GM19395 (cell line): Measurements from ENCODE around the gene TAP2.
A peak's percentile ranks its signal among the peaks of the same experiment; 100 is the strongest.
"Not testable (repeated sequence)": the region's sequence is repeated elsewhere in the genome, so short reads cannot be mapped to it uniquely, and the experiment has no call there.

ENCODE experiments used
- ATAC-seq: cut with Tn5 transposase; IDR thresholded peaks from one replicate; pipeline ENCODE4 v1.9.1; 2021; ENCODE audit warnings: mild to moderate bottlenecking, moderate library complexity; ENCODE audit not compliant: unreplicated experiment

Gene TAP2

DNA sequence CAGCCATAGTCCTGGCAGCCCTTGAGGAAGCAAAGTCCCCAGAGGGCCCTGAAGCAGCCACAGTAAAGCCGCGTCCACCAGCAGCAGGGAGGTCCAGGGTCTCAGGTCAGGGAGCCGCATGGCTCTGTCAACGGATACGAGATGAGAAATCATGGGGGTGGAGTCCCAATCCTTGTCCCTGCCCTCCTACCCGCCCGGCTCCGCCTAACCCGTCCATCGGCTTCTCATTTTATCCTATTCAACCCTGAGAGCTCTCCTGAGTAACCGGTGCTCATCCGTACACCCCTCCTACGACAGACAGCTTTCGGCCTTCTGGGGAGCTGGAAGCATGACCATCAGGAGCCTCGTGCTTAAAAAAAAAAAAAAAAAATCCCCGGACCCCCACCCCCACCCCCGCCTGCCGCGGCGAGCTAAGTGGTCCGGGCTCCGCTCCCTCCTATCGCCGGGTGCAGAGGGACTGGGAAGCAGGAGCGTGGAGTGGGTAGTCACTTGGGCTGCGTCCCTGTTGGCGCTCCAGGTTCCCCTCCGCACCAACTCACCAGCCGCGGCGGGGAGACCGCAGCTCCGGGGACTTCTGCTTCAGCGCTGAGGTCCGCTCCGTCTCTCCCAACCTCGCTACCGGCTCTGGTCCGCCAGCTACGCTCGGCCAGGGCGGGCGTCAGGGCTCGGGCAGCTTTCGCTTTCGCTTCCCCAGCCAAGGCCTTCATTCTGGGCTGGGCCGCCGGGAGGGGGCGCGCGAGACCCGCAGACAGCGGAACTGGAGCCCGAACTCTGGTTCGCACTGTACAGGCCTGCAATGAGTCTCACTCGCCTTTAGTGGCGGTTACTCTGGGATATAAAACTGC, at the start of gene TAP2:
TSS of gene TAP2 (minus strand) at position 626 of the 845 bp plus-strand sequence. CDS start at position 120, 506 bp downstream.
- peak; percentile 69 for ATAC-seq

DNA sequence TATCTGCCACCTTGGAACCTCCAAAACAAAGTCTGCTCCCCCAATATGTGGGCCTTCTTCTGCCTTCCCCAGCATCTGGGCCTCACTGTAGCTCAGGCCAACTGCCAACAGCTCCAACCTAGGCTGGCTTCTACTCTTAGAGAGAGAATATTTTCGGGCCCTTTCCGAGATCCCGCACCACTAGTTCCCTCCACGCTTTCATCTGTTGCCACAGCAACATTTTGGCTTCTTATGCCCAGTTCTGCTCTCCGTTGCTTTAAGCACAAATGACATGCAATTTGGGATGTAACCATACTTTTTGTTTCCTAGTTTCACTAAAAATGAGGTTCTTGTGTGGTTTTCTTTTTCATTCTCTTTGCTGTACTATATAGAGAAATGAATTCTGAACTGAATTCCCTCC, 49.1 kb upstream of the TAP2 start:
- ATAC-seq = no peak

DNA sequence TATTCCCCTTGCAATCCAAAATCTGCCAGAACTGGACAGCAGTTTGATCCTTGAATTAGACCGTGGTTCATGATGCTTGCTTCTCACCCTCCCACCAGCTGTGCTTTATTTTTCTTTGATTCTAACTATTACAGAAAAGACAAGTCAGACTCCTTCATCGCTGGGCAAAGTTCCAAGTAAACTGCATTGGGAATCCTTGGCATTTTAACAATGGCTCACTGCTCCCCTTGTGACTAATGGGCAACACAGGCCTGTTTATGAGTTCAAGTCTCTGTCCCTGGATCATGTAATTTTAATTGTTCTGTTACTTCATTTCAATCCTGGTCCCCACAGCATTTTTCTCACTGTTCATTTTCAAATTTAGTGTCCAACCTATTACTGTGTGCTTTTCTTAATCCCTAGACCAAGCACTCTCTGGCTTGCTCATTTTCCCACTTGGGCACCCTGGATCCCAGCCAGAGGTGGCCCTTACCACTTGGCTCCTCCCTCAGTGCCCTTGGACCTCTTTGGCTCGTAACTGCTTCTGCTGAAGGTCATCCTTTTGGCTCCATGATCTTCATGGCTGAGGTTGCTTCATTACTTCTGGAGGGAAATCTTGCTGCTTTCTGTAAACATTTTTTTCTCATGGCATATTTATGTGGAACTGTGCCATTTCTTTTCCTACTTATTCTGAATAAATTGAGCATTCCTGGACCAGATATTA, 48.3 kb upstream of the TAP2 start:
- ATAC-seq = no peak

DNA sequence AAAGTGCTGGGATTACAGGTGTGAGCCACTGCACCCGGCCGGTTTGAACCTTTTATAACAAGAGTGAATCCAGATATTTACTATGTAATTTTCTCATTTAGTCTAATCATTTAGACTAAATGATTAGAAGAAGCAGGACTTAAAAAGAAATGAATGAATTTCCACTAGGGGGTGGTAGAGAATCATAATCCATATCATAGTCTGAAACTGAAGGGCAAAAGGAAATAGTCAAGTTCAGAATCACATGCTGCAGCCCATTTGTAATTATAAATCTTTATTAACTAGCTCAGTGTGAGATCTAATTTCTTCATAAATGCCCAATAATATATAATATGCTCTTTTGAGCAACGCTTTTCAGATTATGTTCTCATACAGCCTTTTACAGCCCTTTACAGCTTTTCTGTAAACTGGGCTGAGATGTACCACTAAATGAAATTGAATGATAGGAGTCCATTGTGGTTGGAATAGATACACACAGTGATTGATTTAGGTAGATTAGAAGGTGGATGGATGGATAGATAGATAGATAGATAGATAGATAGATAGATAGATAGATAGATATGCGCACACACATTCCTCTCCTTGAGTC, 47.3 kb upstream of the TAP2 start:
- ATAC-seq = no peak

DNA sequence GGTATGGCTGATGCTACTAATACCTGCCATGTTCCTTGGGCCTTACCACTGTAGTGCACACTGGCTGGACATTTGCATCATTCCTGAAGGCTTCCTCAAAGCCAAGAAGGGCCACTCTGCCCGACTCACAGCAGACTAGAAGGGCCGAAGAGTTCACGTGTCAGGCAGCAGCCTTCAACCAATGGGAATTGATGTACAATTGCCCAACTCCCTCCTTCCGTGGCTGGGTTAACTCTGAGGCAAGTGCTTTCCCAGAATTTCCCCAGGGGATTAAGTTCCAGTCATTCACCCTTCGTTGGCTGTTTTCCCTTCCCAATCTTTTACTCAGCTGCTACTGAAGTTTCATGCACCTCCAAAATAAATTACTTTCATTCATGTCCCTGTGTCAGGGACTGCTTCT, 45.2 kb upstream of the TAP2 start:
- ATAC-seq = no peak

DNA sequence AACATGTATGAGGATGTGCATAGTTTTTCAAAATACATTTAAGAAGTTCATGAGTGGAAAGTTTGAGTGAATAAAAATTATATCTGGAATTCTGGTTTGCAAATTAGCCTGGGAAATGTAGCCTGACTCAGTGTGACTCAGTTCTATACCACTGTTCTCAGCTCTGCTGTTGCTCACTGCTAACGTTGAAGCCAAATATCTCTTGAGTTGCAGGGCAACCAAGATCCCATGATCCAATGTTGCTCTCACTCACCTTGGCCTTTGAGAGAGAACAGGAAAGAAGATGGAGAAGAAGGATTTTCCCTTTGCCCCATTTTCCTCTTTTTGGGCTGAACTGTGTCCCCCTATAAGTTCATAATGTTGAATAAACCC, 44.3 kb upstream of the TAP2 start:
- no peak for ATAC-seq

DNA sequence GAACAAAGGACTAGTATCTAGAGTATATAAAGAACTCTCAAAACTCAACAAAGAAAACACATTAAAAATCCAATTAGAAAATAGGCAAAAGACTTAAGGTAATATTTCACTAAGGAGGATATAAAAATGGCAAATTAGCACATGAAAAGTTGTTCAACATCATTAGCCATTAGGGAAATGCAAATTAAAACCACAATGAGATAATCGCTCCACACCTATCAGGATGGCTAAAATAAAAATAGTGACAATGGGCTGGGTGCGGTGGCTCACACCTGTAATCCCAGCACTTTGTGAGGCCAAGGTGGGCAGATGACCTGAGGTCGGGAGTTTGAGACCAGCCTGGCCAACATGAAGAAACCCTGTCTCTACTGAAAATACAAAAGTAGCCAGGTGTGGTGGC, 42.4 kb upstream of the TAP2 start:
- not testable (repeated sequence) for ATAC-seq

DNA sequence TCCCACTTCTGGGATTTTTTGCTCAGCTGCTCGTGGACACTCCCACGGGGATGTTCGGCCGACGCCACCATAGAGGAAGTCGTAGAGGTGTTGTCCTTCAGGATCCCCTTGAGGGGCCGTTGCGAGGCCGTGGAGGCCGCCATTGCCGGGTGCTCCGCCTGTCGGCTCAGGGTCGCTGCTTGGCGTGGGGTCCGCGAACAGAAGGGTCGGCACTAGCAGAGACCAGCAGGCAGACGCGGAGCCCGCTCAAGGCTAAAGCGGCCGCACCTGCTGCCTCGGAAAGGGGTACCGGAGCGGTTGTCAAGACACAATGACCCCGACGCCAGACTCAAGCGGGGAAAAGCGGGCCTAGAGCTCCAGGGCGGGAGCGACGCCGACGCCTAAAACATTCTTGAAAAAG, 41.2 kb upstream of the TAP2 start:
- no peak for ATAC-seq

DNA sequence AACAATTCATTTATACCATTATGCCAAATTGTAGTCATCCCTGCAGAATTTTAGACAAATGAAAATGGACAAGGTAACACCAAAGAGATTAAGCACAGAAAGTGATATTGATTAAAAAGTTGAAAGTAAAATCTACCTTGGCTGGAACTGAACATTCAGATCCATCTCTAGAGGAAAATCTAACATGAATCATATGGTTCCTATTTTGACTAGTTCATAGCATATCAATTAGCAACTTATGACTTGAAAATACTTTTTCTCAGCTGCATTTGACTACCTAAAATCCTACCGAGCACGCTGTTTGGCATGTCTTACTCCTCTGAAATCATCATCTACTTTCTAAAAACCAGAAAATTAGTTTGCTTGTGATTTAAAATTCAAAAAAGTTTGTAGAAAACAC, 38.1 kb upstream of the TAP2 start:
- no peak for ATAC-seq

DNA sequence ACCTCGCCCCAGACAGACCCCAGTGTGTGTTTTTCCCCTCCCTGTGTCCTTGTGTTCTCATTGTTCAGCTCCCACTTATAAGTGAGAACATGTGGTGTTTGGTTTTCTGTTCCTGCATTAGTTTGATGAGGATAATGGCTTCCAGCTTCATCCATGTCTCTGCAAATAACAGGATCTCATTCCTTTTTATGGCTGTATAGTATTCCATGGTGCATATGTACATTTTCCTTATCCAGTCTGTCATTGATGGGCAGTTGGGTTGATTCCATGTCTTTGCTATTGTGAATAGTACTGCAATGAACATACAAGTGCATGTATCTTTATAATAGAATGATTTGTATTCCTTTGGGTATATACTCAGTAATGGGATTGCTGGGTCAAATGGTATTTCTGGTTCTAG, 35.4 kb upstream of the TAP2 start:
- ATAC-seq = not testable (repeated sequence)

DNA sequence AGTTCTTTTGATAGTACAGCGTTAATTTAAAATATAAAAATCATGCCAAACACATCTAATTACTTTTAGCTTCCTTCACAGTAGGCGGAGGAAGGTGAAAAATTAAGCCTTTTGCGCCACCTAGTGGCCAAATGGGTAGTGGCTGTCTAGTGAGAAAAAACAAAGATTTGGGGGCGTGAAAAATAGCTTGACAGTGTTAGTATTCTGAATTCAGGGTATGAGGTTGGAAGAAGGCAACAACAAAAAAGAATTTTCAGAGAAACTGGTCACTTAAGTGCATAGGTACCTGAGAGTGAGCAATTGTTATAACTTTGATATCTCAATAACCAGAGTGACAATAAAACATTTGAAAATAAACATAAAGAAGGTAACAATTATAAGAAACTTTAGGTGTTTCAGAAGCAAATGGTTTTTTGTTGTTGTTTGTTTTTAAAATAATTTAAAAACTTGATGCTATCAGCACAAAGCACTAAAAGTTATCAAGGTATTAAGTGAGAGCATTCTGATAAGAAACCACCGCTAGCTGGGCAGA, 29.8 kb upstream of the TAP2 start:
- ATAC-seq = no peak

DNA sequence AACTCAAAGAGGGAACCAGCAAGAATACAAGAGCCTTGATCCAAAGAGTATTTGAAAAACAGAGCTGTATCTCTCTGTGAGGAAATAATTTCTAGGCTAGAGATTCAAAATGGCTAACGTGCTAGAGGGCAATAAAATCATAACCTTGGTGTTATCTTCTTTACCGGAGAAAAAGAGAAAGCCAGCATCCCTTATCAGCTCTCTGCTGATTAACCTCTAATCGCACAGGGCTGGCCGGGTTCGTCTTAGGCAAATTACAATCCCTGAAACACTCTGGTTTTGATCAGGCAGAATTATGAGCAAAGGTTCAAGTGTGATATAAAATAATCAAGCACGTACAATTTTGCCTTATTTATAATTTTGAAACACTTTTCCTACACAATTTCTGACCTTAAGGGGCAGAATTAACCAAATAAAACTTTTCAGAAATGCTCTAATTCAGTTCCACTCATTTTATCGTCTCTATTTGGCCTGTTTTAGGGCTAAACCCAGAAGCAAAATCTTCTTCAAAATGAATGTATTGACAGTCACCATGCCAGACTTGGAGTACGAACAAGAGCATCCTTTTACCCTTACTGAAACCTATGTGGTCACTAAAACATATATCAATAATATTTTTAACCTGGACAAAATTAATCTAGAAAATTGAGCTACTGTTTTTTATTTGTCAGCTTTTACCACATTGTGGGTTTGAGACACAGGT, 29.2 kb upstream of the TAP2 start:
- ATAC-seq = no peak

DNA sequence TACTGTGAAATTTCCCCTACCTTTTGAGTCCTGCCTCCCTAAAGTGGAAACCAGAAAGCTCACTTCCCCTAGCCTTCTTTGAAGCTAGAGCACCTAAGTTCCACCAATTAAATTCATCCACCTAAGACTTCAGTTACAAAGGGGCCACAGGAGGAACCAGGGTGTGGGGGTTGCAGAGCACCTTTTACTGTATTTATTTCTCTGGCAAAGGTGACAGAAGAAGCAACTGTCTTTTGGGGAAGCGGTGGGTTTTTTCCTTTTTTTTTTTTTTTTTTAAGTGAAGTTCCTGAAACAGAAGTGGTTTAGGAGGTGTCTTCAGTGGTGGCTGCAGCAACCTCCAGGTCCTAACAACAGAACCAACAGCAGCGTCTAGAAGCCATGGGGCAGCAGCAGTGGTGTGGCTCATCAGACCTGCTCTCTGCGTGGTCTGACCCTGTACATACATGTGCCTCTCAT, 28.5 kb upstream of the TAP2 start:
- ATAC-seq = no peak

DNA sequence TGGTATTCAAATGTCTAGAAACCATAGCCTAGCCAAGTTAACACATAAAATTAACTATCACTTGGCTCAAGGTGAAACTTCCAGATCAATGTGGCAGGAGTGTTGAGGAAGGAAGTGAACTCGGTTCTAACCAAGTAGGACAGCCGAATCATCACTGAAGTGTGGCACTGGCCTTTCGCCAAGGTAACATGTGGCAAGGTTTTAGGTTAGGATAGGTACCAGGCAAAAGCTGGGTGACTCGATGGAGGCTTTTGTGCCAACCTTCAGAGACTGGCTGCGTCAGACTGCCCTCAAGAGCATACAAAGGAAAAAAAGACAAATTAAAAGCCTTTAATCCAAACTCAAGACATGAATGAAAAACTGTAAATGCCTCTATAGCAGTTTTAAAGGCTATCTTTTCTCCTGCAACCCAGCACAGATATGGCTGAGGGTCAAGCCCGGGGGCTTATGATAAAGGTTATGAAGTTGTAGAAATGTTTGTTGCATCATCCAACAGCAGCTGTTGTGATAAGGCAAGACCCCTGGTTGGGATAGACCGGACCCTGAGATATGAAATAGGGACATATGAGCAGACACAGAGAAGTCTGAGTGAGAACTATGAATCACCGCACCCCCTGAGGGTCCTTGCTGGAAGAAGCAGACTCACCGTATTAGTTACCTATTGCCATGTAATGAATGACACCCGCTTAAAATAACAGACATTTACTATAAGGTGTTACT, 27.3 kb upstream of the TAP2 start:
- ATAC-seq = no peak

DNA sequence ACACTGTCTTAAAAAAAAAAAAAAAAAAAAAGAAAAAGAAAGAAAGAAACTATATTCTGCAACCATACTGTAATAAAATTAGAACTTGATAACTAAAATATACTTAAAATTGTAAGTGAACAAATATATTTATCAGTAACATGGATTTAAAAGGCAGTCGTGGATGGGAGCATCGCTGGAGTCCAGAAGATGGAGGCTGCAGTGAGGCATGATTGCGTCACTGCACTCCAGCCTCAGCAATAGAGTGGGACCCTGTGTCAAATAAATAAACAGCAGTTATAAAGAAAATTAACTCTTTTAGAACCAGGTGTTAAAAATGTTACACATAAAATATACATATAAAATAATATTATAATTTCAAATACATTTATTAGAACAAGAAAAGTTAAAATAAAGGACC, 24.2 kb upstream of the TAP2 start:
- no peak for ATAC-seq

DNA sequence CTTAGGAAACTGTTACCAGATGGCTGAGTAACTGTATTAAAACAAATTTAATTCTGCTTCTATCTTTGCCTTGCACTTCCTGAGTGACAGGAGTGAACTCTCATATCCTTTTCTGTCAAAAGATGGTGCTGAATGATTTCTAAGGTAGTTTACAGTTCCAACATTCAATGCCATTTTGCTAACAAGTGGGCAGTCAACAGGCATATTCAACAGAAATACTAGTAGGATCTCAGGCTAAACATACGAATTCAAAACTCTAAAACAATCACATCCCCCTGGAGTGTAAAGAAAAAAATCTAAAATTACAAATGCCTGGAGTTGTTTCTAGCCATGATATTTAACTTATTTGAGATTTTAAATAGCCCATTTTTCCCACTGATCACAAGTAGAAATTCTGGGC, 22.1 kb upstream of the TAP2 start:
- ATAC-seq = no peak

DNA sequence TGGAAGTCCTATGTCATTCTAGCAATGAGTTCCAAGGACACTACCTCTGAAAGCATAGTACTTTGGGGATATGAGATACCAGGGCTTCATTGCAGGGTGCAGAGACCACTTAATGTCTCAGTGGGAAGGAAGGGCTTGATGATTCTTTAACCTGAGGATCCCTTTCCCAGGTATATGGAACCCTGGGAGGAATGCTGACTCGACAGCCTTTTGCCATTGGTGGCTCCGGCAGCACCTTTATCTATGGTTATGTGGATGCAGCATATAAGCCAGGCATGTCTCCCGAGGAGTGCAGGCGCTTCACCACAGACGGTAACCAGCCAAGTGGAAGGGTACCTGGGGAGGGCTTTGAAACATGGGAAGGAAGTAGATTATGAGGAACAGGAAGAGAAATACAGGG, 19.7 kb upstream of the TAP2 start:
- ATAC-seq = no peak

DNA sequence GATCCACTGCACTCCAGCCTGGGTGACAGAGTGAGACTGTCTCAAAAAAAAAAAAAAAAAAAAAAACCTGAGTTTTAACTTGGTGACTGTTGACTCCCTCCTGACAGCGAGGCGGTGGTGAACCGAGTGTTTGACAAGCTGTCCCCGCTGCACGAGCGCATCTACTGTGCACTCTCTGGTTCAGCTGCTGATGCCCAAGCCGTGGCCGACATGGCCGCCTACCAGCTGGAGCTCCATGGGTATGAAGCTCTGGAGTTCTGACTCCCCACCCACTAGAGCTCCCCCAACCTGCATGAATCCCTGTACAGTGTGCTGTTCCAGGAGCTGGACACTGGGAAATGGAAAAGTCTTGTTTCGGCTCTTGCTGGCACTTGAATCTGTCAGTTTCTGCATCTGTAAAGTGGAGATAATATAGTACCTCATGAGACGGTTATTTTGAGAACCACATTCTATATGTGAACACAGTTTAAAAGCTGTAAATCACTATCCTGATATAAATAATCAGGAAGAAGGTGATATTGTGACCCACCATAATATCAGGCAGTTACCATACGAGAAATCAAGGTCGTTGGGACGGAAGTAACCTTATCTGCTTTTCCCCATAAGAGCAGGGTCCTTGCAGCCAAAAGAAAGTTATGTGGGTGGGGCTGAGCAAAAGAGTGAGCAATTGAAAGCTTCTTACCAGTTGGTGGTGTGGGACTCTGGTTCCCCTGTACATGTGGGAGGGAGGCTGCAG, 18.8 kb upstream of the TAP2 start:
- no peak for ATAC-seq

DNA sequence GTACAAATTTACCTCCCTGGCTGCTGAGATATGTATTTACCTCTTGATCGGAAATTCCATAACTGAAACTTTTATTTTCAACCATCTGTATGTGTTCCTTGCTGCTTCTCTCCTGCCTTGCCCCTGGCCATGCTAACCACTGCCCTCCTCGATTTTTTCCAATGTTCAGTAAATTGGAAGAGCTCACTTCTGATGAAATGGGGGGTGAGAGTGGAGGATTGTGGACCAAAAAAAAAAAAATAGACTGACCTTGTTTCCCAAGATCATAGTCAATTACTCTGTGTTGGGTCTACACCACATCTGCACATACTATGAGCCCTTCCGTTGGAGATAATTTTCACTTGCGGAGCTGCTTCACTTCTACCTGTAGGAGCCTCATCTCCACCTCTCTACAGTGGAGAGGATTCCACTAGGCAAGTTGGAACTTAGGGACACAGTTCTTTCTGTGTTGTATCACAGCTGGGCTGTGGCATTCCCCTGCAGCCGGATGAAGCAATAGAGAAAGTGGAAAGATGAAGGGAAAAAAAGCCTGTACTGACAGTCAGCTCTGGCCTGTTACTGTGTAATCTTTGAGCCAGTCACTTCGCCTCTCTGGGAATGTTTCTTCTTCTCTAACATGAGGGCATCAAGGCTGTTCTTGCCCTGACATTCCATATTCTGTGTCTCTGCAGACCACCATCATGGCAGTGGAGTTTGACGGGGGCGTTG, 17.1 kb upstream of the TAP2 start:
- ATAC-seq = no peak
